ENCODE data around the gene PCNX3. TPM values are rescaled to one million over a fixed set of nuclear protein-coding genes. Genes with fewer than 3 reads are reported as not detected.

PCNX3 gene
- total and polyA plus RNA-seq, 2 experiments from 2014 or later = 22.0 to 42.7 TPM

GRCh38 chr11:65607614-65608426, 7.8 kb upstream of the PCNX3 start:
- TF ChIP-seq CTCF (IDR thresholded peaks at IDR 0.05; ENCODE audit: low read depth, low read length) = no peak

GRCh38 chr11:65609229-65609628, 6.3 kb upstream of the PCNX3 start:
- no peak for TF ChIP-seq CTCF (IDR thresholded peaks at IDR 0.05; ENCODE audit: low read depth, low read length)
- no peaks in the 10 kb centered on the region for H3K9me3 ChIP-seq (ENCODE audit: low read depth)
- H3K4me3 ChIP-seq = no peak overlapping the region
- DNase-seq (ENCODE audit: low read depth in 1 of 2, low spot score in 1 of 2) = peak in 1 of 2 donors; percentile 26
- H3K4me1 ChIP-seq (ENCODE audit: low read depth) = peaks cover 10% of the 10 kb centered on the region
- peaks cover 8% of the 10 kb centered on the region for H3K36me3 ChIP-seq
- no peaks in the 10 kb centered on the region for H3K27me3 ChIP-seq
- H3K27ac ChIP-seq = no peak overlapping the region

More at GRCh38 chr11:65607614-65608426, 7.8 kb upstream of the PCNX3 start:
- Histone ChIP-seq H3K27ac (peak overlapping the region; percentile 44), H3K9me3 (ENCODE audit: low read depth) (no peaks in the 10 kb centered on the region), H3K27me3 (no peaks in the 10 kb centered on the region), H3K4me3 (peak overlapping the region; percentile 8), H3K36me3 (peaks cover 8% of the 10 kb centered on the region), H3K4me1 (ENCODE audit: low read depth) (peaks cover 4% of the 10 kb centered on the region)
- no peak for DNase-seq (ENCODE audit: low read depth in 1 of 2, low spot score in 1 of 2)

- no peak for DNase-seq (ENCODE audit: low read depth in 1 of 2, low spot score in 1 of 2)
- peaks cover 8% of the 10 kb centered on the region for H3K36me3 ChIP-seq
Observed at GRCh38 chr11:65609665-65610064, 5.9 kb upstream of the PCNX3 start.

GRCh38 chr11:65610404-65610803, 5.2 kb upstream of the PCNX3 start:
- no peak overlapping the region for H3K4me3 ChIP-seq
- no peaks in the 10 kb centered on the region for H3K27me3 ChIP-seq
- H3K36me3 ChIP-seq = peaks cover 3% of the 10 kb centered on the region
- DNase-seq (ENCODE audit: low read depth in 1 of 2, low spot score in 1 of 2) = no peak
- no peak overlapping the region for H3K27ac ChIP-seq
- no peak for TF ChIP-seq CTCF (IDR thresholded peaks at IDR 0.05; ENCODE audit: low read depth, low read length)
- peaks cover 10% of the 10 kb centered on the region for H3K4me1 ChIP-seq (ENCODE audit: low read depth)
- H3K9me3 ChIP-seq (ENCODE audit: low read depth) = no peaks in the 10 kb centered on the region

More at GRCh38 chr11:65609665-65610064, 5.9 kb upstream of the PCNX3 start:
- Histone ChIP-seq H3K27ac (no peak overlapping the region), H3K4me3 (no peak overlapping the region), H3K9me3 (ENCODE audit: low read depth) (no peaks in the 10 kb centered on the region), H3K4me1 (ENCODE audit: low read depth) (peaks cover 10% of the 10 kb centered on the region), H3K27me3 (no peaks in the 10 kb centered on the region)
- no peak for TF ChIP-seq CTCF (IDR thresholded peaks at IDR 0.05; ENCODE audit: low read depth, low read length)

- H3K4me1 ChIP-seq (ENCODE audit: low read depth) = peaks cover 10% of the 10 kb centered on the region
- no peak overlapping the region for H3K4me3 ChIP-seq
- no peak overlapping the region for H3K27ac ChIP-seq
- H3K36me3 ChIP-seq = no peaks in the 10 kb centered on the region
- no peak for TF ChIP-seq CTCF (IDR thresholded peaks at IDR 0.05; ENCODE audit: low read depth, low read length)
- H3K27me3 ChIP-seq = no peaks in the 10 kb centered on the region
- DNase-seq (ENCODE audit: low read depth in 1 of 2, low spot score in 1 of 2) = peak in 1 of 2 donors; percentile 54
- H3K9me3 ChIP-seq (ENCODE audit: low read depth) = no peaks in the 10 kb centered on the region
Observed at GRCh38 chr11:65611028-65611757, 4.4 kb upstream of the PCNX3 start.
